ENCODE measurements around the gene SLC25A17.

GRCh38 chr22:40769761-40770160 is 49.4 kb downstream of the SLC25A17 start:
- TF ChIP-seq POLR2A (IDR thresholded peaks at IDR 0.05), result no peak
- TF ChIP-seq CTCF (IDR thresholded peaks at IDR 0.05), result no peak
- TF ChIP-seq POLR2AphosphoS5 (IDR thresholded peaks at IDR 0.05), result no peak
- TF ChIP-seq EP300 (IDR thresholded peaks at IDR 0.05), result no peak
